HL-60/S4 treated with phorbol 12-myristate 13-acetate at 8.2 ng/mL for 4 days and 3 days (cell line): ENCODE results near the gene WDHD1.
"Not testable (repeated sequence)": the region's sequence is repeated elsewhere in the genome, so short reads cannot be mapped to it uniquely, and the experiment has no call there.

Experiments
- in situ Hi-C: fragments of 300-500 bp; cut with MboI; formaldehyde crosslinking; loops from 2 replicates; pipeline ENCODE4 v1.15.0; 2022; ENCODE audit warnings: low sequenced_read_pairs

WDHD1 gene

GRCh38 chr14:55047301-55048053 lies 20.6 kb upstream of the WDHD1 start:
- in situ Hi-C loops: no loop called here

GRCh38 chr14:55045087-55045486 lies 18.2 kb upstream of the WDHD1 start:
- in situ Hi-C loops: no loop called here

- in situ Hi-C loops: no loop called here
Observed at GRCh38 chr14:55043528-55043927, 16.6 kb upstream of the WDHD1 start.

- in situ Hi-C loops: no loop called here
Observed at GRCh38 chr14:55038708-55039107, 11.8 kb upstream of the WDHD1 start.

GRCh38 chr14:55037995-55038394 lies 11.1 kb upstream of the WDHD1 start:
- in situ Hi-C loops: not testable (repeated sequence)

GRCh38 chr14:55031190-55031589 lies 4.3 kb upstream of the WDHD1 start:
- in situ Hi-C loops: no loop called here

- in situ Hi-C loops: no loop called here
Observed at GRCh38 chr14:55028476-55028875, 1.6 kb upstream of the WDHD1 start.

- in situ Hi-C loops: no loop called here
Observed at GRCh38 chr14:55028066-55028465, 1.2 kb upstream of the WDHD1 start.

GRCh38 chr14:55026441-55026792 lies 482 bp downstream of the WDHD1 start:
- in situ Hi-C loops: no loop called here

- in situ Hi-C loops: no loop called here
Observed at GRCh38 chr14:55025948-55026347, 951 bp downstream of the WDHD1 start.

GRCh38 chr14:55024365-55024764 lies 2.5 kb downstream of the WDHD1 start:
- in situ Hi-C loops: not testable (repeated sequence)

- in situ Hi-C loops: no loop called here
Observed at GRCh38 chr14:55019968-55020554, 6.8 kb downstream of the WDHD1 start.

- in situ Hi-C loops: no loop called here
Observed at GRCh38 chr14:55015006-55015405, 11.9 kb downstream of the WDHD1 start.

- in situ Hi-C loops: no loop called here
Observed at GRCh38 chr14:55005071-55005470, 21.8 kb downstream of the WDHD1 start.

GRCh38 chr14:55000381-55000780 lies 26.5 kb downstream of the WDHD1 start:
- in situ Hi-C loops: no loop called here

- in situ Hi-C loops: no loop called here
Observed at GRCh38 chr14:54985156-54985555, 41.7 kb downstream of the WDHD1 start.

GRCh38 chr14:54981698-54982097 lies 45.2 kb downstream of the WDHD1 start:
- in situ Hi-C loops: no loop called here

- in situ Hi-C loops: no loop called here
Observed at GRCh38 chr14:54979039-54979438, 47.9 kb downstream of the WDHD1 start.

GRCh38 chr14:54976316-54976715 lies 50.6 kb downstream of the WDHD1 start:
- in situ Hi-C loops: no loop called here

GRCh38 chr14:54975856-54976255 lies 51.0 kb downstream of the WDHD1 start:
- in situ Hi-C loops: no loop called here

GRCh38 chr14:54974788-54975414 lies 52.0 kb downstream of the WDHD1 start:
- in situ Hi-C loops: no loop called here

GRCh38 chr14:54967496-54967895 lies 59.4 kb downstream of the WDHD1 start:
- in situ Hi-C loops: no loop called here
